Neural cell (in vitro differentiated cells): ENCODE results near the gene ZFPM1. TPM values are rescaled to one million over a fixed set of nuclear protein-coding genes. Genes with fewer than 3 reads are reported as not detected.

Experiments
- H2AFZ ChIP-seq: fragments of 200-600, 300-800 bp; sonication (generic), shearing (Covaris generic); 2 replicates; pipeline ENCODE4 v1.6.0; 2014; ENCODE audit warnings: low read depth, mild to moderate bottlenecking, antibody characterized with exemption, low read length, moderate library complexity
- H3F3A ChIP-seq: fragments of 200-600 bp; shearing (Covaris generic); 2 replicates; pipeline ENCODE4 v1.6.1; 2016; ENCODE audit warnings: mild to moderate bottlenecking, moderate library complexity, mixed read lengths, antibody characterized with exemption, low read length; ENCODE audit not compliant: insufficient read depth, poor library complexity, severe bottlenecking
- H3K27ac ChIP-seq: fragments of 200-600, 300-800 bp; sonication (generic), shearing (Covaris generic); 2 replicates; pipeline ENCODE4 v1.5.1; 2014; ENCODE audit warnings: mild to moderate bottlenecking, low read length, moderate library complexity
- H3K27me3 ChIP-seq: fragments of 300-800, 200-600 bp; sonication (generic), shearing (Covaris generic); 2 replicates; pipeline ENCODE4 v1.6.0; 2014; ENCODE audit warnings: mild to moderate bottlenecking, low read depth, low read length, moderate library complexity; ENCODE audit not compliant: insufficient read depth
- H3K36me3 ChIP-seq: fragments of 300-800, 200-600 bp; sonication (generic), shearing (Covaris generic); 2 replicates; pipeline ENCODE4 v1.5.1; 2014; ENCODE audit warnings: mild to moderate bottlenecking, antibody characterized with exemption, low read length, moderate library complexity; ENCODE audit not compliant: insufficient read depth
- H3K4me2 ChIP-seq: fragments of 300-800, 200-600 bp; sonication (generic), shearing (Covaris generic); 2 replicates; pipeline ENCODE4 v1.6.0; 2014; ENCODE audit warnings: mild to moderate bottlenecking, low read length
- H3K4me3 ChIP-seq: fragments of 300-800, 200-600 bp; sonication (generic), shearing (Covaris generic); 2 replicates; pipeline ENCODE4 v1.5.1; 2014; ENCODE audit warnings: mild to moderate bottlenecking, low read length, moderate library complexity
- H3K79me2 ChIP-seq: fragments of 200-600 bp; shearing (Covaris generic); replicated peaks from 2 replicates; pipeline ENCODE4 v1.6.0; 2014; ENCODE audit warnings: mild to moderate bottlenecking, low read length, moderate library complexity; ENCODE audit not compliant: insufficient read depth
- H3K9ac ChIP-seq: fragments of 300-800, 200-600 bp; sonication (generic), shearing (Covaris generic); 2 replicates; pipeline ENCODE4 v1.6.1; 2016; ENCODE audit warnings: mild to moderate bottlenecking, low read length, mixed read lengths
- H3K9me2 ChIP-seq: fragments of 200-600 bp; shearing (Covaris generic); 2 replicates; pipeline ENCODE4 v1.6.1; 2016; ENCODE audit warnings: mild to moderate bottlenecking, low read length, mixed read lengths; ENCODE audit not compliant: insufficient read depth
- H3K9me3 ChIP-seq: fragments of 200-600, 300-800 bp; sonication (generic), shearing (Covaris generic); 2 replicates; pipeline ENCODE4 v1.6.1; 2016; ENCODE audit warnings: mild to moderate bottlenecking, mixed run types, low read length, moderate library complexity, mixed read lengths
- H4K20me1 ChIP-seq: fragments of 200-600 bp; shearing (Covaris generic); 2 replicates; pipeline ENCODE4 v1.6.1; 2016; ENCODE audit warnings: mild to moderate bottlenecking, mixed run types; ENCODE audit not compliant: insufficient read depth
- EP300 ChIP-seq: fragments of 450-650 bp; conservative IDR thresholded peaks from 2 replicates; pipeline ENCODE4 v1.6.1; 2014; ENCODE audit warnings: antibody characterized with exemption, mild to moderate bottlenecking, moderate library complexity; ENCODE audit not compliant: poor library complexity, severe bottlenecking
- EZH2 ChIP-seq: fragments of 200-600, 300-800 bp; shearing (Covaris generic), sonication (generic); IDR thresholded peaks from 2 replicates; pipeline ENCODE4 v1.6.1; 2014; ENCODE audit warnings: antibody characterized with exemption, low read length, borderline replicate concordance, mild to moderate bottlenecking; ENCODE audit not compliant: insufficient read depth, poor library complexity, severe bottlenecking
- MXI1 ChIP-seq: fragments of 450-650 bp; conservative IDR thresholded peaks from 2 replicates; pipeline ENCODE4 v1.6.1; 2014; ENCODE audit warnings: antibody characterized with exemption, mild to moderate bottlenecking; ENCODE audit not compliant: poor library complexity, severe bottlenecking
- POLR2AphosphoS5 ChIP-seq: IDR thresholded peaks from 2 replicates; pipeline ENCODE4 v1.6.1; 2012
- RAD21 ChIP-seq: fragments of 450-650 bp; conservative IDR thresholded peaks from 2 replicates; pipeline ENCODE4 v1.6.1; 2014; ENCODE audit warnings: antibody characterized with exemption, mild to moderate bottlenecking, moderate library complexity
- SMC3 ChIP-seq: fragments of 450-650 bp; conservative IDR thresholded peaks from 2 replicates; pipeline ENCODE4 v1.6.1; 2014; ENCODE audit warnings: antibody characterized with exemption, mild to moderate bottlenecking, moderate library complexity; ENCODE audit not compliant: poor library complexity
- TAF1 ChIP-seq: IDR thresholded peaks from 2 replicates; pipeline ENCODE4 v1.6.1; 2012; ENCODE audit warnings: low read depth
- polyA plus RNA-seq: library from polyadenylated mRNA; depleted of rRNA; stranded (reverse); fragments of >200 nt; gene quantifications from 2 replicates; pipeline ENCODE4 v1.2.3, GENCODE V29; 2014
- TF ChIP-seq, protein P1 (sequence below): IDR thresholded peaks from 2 replicates; pipeline ENCODE4 v1.6.1; 2012; ENCODE audit warnings: borderline replicate concordance
- TF ChIP-seq, protein P2 (sequence below): fragments of 450-650 bp; IDR thresholded peaks from 2 replicates; pipeline ENCODE4 v1.5.1; 2014; ENCODE audit warnings: antibody characterized with exemption, mild to moderate bottlenecking, moderate library complexity; ENCODE audit not compliant: poor library complexity, severe bottlenecking

ZFPM1 gene
- polyA plus RNA-seq, 1 donor from 2014 or later: 0.41 TPM

DNA sequence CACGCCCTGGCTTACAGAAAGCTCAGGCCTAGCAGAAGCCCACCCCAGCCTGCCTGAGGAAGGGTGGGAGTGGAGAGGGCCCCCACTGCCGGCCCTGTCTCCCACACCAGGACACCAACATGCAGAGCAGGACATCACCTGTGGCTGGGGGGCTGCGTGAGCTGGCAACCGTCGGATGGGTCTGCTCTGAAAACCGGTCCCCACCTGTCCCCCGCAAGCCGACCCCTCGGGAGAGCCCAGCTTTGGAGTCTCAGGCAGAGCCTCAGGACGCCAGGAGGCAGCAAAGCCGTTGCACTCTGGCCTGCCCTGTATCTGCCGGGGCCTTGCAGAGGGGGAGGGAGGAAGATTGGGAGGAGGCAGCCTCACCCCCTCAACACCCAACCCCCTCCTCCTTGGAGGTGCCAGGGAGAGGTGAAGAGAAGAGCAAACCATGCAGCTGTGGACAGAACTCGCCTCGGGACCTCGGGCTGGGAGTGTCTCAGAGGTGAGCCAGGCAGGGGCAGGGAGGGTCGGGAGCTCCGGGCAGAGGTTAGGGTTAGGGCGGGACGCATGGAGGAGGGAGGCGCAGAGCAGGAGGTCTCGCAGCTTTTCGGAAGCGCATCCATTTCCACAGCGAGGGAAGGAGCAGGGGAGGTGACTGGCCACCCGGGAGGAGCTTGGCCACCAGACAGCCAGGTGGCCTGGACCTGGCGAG lies 86.7 kb downstream of the ZFPM1 start:
- Histone ChIP-seq H3F3A (no peaks in the 10 kb centered on the region), H3K9ac (no peak overlapping the region), H3K27ac (no peak overlapping the region), H3K79me2 (no peaks in the 10 kb centered on the region), H3K9me2 (no peaks in the 10 kb centered on the region), H3K27me3 (no peaks in the 10 kb centered on the region), H4K20me1 (no peaks in the 10 kb centered on the region), H3K4me3 (no peak overlapping the region), H3K4me2 (no peak overlapping the region), H3K9me3 (no peaks in the 10 kb centered on the region), H3K36me3 (no peaks in the 10 kb centered on the region), H2AFZ (no peak overlapping the region)
- TF ChIP-seq EP300: no peak
- no peak for TF ChIP-seq MXI1
- no peak for TF ChIP-seq EZH2
- TF ChIP-seq SMC3: no peak
- TF ChIP-seq POLR2AphosphoS5: no peak
- TF ChIP-seq, protein P1, sequence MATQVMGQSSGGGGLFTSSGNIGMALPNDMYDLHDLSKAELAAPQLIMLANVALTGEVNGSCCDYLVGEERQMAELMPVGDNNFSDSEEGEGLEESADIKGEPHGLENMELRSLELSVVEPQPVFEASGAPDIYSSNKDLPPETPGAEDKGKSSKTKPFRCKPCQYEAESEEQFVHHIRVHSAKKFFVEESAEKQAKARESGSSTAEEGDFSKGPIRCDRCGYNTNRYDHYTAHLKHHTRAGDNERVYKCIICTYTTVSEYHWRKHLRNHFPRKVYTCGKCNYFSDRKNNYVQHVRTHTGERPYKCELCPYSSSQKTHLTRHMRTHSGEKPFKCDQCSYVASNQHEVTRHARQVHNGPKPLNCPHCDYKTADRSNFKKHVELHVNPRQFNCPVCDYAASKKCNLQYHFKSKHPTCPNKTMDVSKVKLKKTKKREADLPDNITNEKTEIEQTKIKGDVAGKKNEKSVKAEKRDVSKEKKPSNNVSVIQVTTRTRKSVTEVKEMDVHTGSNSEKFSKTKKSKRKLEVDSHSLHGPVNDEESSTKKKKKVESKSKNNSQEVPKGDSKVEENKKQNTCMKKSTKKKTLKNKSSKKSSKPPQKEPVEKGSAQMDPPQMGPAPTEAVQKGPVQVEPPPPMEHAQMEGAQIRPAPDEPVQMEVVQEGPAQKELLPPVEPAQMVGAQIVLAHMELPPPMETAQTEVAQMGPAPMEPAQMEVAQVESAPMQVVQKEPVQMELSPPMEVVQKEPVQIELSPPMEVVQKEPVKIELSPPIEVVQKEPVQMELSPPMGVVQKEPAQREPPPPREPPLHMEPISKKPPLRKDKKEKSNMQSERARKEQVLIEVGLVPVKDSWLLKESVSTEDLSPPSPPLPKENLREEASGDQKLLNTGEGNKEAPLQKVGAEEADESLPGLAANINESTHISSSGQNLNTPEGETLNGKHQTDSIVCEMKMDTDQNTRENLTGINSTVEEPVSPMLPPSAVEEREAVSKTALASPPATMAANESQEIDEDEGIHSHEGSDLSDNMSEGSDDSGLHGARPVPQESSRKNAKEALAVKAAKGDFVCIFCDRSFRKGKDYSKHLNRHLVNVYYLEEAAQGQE: no peak
- no peak for TF ChIP-seq TAF1
- no peak for TF ChIP-seq RAD21
- TF ChIP-seq, protein P2, sequence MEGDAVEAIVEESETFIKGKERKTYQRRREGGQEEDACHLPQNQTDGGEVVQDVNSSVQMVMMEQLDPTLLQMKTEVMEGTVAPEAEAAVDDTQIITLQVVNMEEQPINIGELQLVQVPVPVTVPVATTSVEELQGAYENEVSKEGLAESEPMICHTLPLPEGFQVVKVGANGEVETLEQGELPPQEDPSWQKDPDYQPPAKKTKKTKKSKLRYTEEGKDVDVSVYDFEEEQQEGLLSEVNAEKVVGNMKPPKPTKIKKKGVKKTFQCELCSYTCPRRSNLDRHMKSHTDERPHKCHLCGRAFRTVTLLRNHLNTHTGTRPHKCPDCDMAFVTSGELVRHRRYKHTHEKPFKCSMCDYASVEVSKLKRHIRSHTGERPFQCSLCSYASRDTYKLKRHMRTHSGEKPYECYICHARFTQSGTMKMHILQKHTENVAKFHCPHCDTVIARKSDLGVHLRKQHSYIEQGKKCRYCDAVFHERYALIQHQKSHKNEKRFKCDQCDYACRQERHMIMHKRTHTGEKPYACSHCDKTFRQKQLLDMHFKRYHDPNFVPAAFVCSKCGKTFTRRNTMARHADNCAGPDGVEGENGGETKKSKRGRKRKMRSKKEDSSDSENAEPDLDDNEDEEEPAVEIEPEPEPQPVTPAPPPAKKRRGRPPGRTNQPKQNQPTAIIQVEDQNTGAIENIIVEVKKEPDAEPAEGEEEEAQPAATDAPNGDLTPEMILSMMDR: no peak

DNA sequence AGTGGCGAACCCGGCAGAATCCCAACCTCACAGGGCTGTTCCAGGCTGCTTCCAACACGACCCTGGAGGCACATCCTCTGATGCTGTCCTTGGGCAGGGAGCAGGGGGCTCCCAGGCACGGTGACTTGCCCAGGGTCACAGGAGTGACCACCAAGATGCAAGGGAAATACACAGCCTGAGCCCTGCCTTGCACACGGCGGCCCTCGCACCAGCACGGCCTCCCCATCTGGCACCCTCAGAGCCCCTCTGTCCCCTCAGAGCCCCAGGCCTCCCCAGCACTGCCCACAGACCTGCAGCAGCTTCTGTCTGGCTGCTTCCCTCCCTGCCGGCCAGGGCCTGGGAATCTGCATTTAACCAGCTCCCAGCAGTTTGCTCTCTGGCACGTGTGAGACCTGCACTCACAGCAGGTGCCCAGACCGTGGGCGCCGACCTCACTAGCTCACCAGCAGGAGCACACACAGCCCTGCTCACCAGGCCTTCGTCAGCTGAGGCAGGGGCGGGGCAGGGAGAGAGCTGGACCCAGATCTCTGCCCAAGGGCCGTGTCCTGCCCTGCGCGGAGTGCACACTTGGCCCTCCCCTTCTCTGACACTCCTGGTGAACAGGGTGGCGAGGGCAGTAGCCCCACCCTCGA lies 87.4 kb downstream of the ZFPM1 start:
- H3K4me3 ChIP-seq: no peak overlapping the region
- no peaks in the 10 kb centered on the region for H3K27me3 ChIP-seq
- no peaks in the 10 kb centered on the region for H3F3A ChIP-seq
- H3K9me2 ChIP-seq: no peaks in the 10 kb centered on the region
- H4K20me1 ChIP-seq: no peaks in the 10 kb centered on the region
- H3K36me3 ChIP-seq: no peaks in the 10 kb centered on the region
- no peaks in the 10 kb centered on the region for H3K9me3 ChIP-seq
- no peaks in the 10 kb centered on the region for H3K79me2 ChIP-seq
- H3K4me2 ChIP-seq: no peak overlapping the region
- TF ChIP-seq TAF1 (no peak), EZH2 (no peak), MXI1 (no peak), EP300 (no peak)
- TF ChIP-seq, protein P2: no peak
- H2AFZ ChIP-seq: no peak overlapping the region
- no peak overlapping the region for H3K27ac ChIP-seq
- H3K9ac ChIP-seq: no peak overlapping the region
